ENCODE measurements around the gene PEMT.

The PEMT gene

GRCh38 chr17:17603895-17604225, 12.4 kb upstream of the PEMT start:
- DNase-seq = no peak

DNA sequence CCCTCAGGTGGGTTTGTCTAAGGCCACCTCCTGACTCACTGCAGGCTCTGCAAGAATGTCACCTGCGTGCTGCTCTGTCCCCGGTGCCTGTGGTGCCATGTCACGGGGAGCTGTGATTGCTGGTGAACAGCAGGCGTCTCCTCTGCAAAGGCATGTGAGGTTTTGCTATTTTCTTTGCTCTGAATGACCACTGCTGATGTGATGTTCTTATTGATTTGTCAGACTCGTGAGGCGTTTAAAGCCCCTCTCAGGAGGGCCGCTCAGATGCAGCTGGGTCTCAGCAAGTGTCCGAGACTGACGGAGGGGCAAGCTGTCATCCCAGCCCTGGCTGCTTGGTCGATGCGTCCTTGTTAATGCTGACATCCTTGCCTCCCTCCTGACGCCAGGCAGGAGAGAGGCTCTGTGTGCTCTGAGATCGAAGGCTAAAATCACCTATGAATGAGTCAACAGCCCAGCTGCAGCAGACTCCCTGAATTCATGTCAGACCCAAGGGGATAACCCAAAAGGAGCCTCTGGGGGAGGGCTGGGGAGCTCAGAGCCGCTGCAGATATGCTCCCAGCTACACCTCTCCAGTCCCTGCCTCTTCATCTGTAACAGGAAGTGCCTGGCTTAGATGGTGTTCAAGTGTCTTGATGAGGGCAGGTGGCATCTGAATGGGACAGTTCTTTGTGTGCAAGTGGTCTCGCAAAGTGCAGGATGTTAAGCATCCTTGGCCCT, 11.8 kb upstream of the PEMT start:
- DNase-seq = no peak

GRCh38 chr17:17599965-17600364, 8.5 kb upstream of the PEMT start:
- no peak for DNase-seq

GRCh38 chr17:17598003-17598402, 6.5 kb upstream of the PEMT start:
- no peak for DNase-seq

- DNase-seq = no peak
Measured at GRCh38 chr17:17595755-17596154, 4.2 kb upstream of the PEMT start.

DNA sequence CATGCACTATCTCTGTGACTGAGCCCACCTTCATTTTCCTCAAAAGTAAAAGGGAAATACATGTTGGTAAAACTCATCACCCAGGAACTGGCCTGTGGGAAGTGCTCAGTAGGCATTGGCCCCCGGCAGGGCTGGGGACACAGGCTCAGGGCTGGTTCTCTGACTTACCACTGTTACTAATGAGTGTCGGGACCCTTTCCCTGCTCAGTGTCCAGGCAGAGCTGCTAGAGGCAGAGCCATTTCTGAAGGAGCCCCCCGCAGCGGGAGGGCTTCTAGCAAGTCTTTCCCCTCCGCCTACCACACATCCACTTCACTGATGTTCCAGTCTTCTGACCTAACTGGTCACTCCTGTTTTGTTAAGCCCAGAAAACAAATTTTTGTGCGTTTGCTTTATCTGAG, 1.7 kb upstream of the PEMT start:
- DNase-seq = no peak

- no peak for DNase-seq
Measured at GRCh38 chr17:17590883-17591354, 589 bp downstream of the PEMT start.

- DNase-seq = no peak
Measured at GRCh38 chr17:17590141-17590751, 1.3 kb downstream of the PEMT start.

GRCh38 chr17:17587614-17588337, 3.7 kb downstream of the PEMT start:
- no peak for DNase-seq

DNA sequence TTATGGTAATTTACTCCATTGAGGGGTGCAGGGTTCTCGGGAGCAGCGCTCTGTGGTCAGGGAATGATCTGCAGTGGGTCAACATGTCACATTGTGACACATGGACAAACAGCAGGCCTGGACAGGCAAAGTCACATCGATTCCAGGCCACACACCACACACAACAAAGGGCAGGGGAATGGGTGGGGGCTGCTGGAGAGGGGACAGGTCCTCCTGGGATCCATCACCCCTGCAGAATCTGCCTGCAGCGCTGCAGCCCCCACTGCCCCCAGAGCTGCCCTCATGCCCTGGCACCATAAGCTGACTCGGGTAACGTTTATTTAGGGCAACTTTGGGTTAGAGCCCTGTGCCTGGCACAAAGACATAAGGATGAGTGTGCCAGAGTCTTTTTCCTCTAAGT, 9.1 kb downstream of the PEMT start:
- DNase-seq = no peak

DNA sequence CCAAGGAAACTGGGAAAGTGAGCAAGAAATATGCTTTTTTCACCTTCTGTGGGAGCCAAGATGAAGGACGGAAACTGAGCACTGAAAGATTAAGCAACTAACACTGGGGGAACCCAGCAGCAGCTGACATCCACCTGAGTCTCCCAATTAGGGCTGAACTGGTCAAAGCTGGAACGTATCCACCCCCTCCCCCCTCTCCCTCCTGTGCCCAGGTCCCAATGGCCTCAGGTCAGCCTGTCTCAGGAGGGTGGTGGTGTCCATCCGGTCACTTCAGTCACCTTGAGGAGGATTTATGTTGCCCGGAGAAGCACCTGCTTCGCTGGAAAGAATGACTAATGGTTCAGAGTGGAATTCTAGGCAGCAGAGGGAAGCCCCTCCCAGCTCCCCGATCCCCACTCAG, 10.0 kb downstream of the PEMT start:
- DNase-seq = no peak

- no peak for DNase-seq
Measured at GRCh38 chr17:17580662-17581470, 10.6 kb downstream of the PEMT start.

DNA sequence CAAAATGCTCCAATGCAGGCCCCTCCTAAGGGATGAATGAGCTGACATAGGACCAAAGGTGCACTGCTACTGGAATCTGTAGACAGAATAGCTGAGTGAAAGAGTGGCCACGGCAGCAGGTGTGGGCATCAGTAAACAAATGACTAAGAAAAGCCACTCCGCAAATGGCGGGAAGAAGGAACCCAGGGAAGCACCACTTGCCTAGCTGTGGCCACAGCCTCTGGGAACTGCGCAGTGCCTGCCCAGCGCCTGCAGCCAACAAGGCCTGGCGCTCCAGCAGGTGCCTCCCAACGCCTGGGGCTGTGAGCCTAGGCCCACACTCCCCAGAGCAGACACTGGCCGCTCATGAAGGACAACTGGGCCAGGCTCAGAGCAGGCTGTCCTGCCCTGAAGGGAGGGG, 11.8 kb downstream of the PEMT start:
- DNase-seq = no peak

- DNase-seq = no peak
Measured at GRCh38 chr17:17577373-17577772, 14.1 kb downstream of the PEMT start.

GRCh38 chr17:17576772-17577234, 14.7 kb downstream of the PEMT start:
- no peak for DNase-seq

DNA sequence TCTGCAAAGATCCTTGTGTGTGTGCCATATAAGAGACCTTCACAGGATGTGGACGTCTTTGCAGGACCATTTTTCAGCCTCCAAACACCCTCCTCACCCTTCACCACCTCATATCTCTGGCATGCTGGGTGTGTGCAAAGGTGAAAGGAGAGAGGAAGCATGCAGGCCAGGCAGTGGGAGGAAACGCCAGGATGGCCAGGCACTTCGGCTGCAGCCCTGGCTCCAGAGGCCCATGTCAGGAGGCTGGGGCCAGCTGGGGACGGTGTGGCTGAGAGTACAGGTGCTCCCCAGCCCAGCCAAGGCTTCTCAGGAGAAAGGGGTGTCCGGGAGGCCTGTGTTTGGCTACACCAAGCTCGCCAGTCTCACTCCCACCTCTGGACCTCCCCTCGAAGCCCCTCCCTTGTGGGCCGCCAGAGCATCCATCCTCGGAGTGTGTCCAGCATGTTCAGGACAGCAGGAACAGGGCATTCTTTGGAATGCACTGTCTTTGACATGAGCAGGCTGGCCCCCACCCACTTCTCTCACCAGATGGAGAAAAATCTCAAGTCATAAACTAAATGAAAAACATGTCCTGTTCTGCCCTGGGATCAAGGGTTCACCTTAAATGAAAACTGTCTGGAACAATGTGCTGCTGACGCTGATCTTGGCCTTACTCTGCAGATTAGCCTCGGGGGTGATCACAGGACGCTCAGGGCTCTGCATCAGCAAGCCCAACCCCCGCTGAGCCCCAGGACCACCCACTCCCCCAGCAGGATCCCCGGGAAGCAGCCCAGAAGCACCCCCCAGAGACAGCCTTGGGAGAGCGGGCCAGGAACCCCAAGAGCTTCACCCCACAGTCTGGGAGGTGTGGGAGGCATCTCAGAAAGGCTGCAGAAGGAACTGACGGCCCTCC, 15.9 kb downstream of the PEMT start:
- DNase-seq = no peak

- DNase-seq = no peak
Measured at GRCh38 chr17:17573912-17574311, 17.6 kb downstream of the PEMT start.

- DNase-seq = no peak
Measured at GRCh38 chr17:17572010-17572785, 19.3 kb downstream of the PEMT start.

- no peak for DNase-seq
Measured at GRCh38 chr17:17570798-17571716, 20.5 kb downstream of the PEMT start.

GRCh38 chr17:17570140-17570797, 21.2 kb downstream of the PEMT start:
- DNase-seq = no peak

Data from stimulated activated CD4-positive, alpha-beta T cell treated with anti-CD3 and anti-CD28 coated beads, Interleukin-4, amount 100 ng/mL, for 24 hours (primary cell).